Mesenchymal stem cell (in vitro differentiated cells and primary cell): ENCODE results near the gene FEM1B.

Source experiments
- DNase-seq: peaks from one replicate; pipeline ENCODE4 v3.0.0-alpha.2; 2013
- H2AFZ ChIP-seq: one replicate; pipeline ENCODE4 v1.6.1; 2013; ENCODE audit warnings: low read depth, mild to moderate bottlenecking, control low read depth, inconsistent platforms, low read length, moderate library complexity
- H2AK5ac ChIP-seq: 2 replicates; pipeline ENCODE4 v1.6.1; 2013; ENCODE audit warnings: low read length, moderate library complexity, mild to moderate bottlenecking, inconsistent platforms; ENCODE audit not compliant: severe bottlenecking
- H2BK120ac ChIP-seq: one replicate; pipeline ENCODE4 v1.6.1; 2013; ENCODE audit warnings: low read depth, mild to moderate bottlenecking, inconsistent platforms, low read length, moderate library complexity
- H2BK12ac ChIP-seq, 2 experiments: one replicate each; pipeline ENCODE4 v1.6.1; 2013; ENCODE audit warnings: inconsistent platforms in 2 of 2, low read length in 2 of 2, mild to moderate bottlenecking in 2 of 2, moderate library complexity in 2 of 2, control low read depth in 1 of 2
- H2BK15ac ChIP-seq: one replicate; pipeline ENCODE4 v1.6.1; 2013; ENCODE audit warnings: mild to moderate bottlenecking, low read depth, inconsistent platforms; ENCODE audit not compliant: poor library complexity, severe bottlenecking
- H2BK5ac ChIP-seq: 2 replicates; pipeline ENCODE4 v1.6.1; 2013; ENCODE audit warnings: low read depth, mild to moderate bottlenecking, low read length, control low read depth, inconsistent platforms; ENCODE audit not compliant: poor library complexity, severe bottlenecking
- H3K14ac ChIP-seq, 2 experiments: one replicate each; pipeline ENCODE4 v1.6.1; 2013; ENCODE audit warnings: inconsistent platforms in 2 of 2, low read length in 2 of 2, control low read depth in 1 of 2, mild to moderate bottlenecking in 1 of 2, moderate library complexity in 1 of 2
- H3K18ac ChIP-seq, 2 experiments: one replicate each; pipeline ENCODE4 v1.6.1; 2013; ENCODE audit warnings: inconsistent platforms in 2 of 2, low read length in 2 of 2, control low read depth in 1 of 2, low read depth in 1 of 2, mild to moderate bottlenecking in 1 of 2
- H3K23ac ChIP-seq, 2 experiments: one replicate each; pipeline ENCODE4 v1.6.1; 2013; ENCODE audit warnings: inconsistent platforms in 2 of 2, low read length in 2 of 2, mild to moderate bottlenecking in 2 of 2, moderate library complexity in 2 of 2, control low read depth in 1 of 2
- H3K27ac ChIP-seq: 2 replicates; pipeline ENCODE4 v1.5.1; 2013; ENCODE audit warnings: mild to moderate bottlenecking, moderate library complexity, low read length, control low read depth, inconsistent platforms; ENCODE audit not compliant: poor library complexity, severe bottlenecking
- H3K27me3 ChIP-seq, 2 experiments: 2 replicates each; pipeline versions ENCODE4 v1.6.1 to v1.7.0; 2013; ENCODE audit warnings: low read length in 2 of 2, mild to moderate bottlenecking in 2 of 2, moderate library complexity in 2 of 2, control low read depth in 1 of 2, inconsistent platforms in 1 of 2; ENCODE audit not compliant: control insufficient read depth in 1 of 2, insufficient read depth in 1 of 2
- H3K36me3 ChIP-seq, 2 experiments: 2 replicates each; pipeline versions ENCODE4 v1.6.1 to v1.7.0; 2013; ENCODE audit warnings: low read length in 2 of 2, control low read depth in 1 of 2, inconsistent platforms in 1 of 2, low read depth in 1 of 2, mild to moderate bottlenecking in 1 of 2; ENCODE audit not compliant: insufficient read depth in 2 of 2, control insufficient read depth in 1 of 2
- H3K4ac ChIP-seq, 2 experiments: one replicate each; pipeline ENCODE4 v1.6.1; 2013; ENCODE audit warnings: inconsistent platforms in 2 of 2, low read length in 2 of 2, mild to moderate bottlenecking in 2 of 2, moderate library complexity in 2 of 2, control low read depth in 1 of 2, low read depth in 1 of 2
- H3K4me1 ChIP-seq: 2 replicates; pipeline ENCODE4 v1.6.1; 2013; ENCODE audit warnings: low read depth, low read length, control low read depth; ENCODE audit not compliant: control insufficient read depth, insufficient read depth
- H3K4me2 ChIP-seq: 2 replicates; pipeline ENCODE4 v1.6.1; 2013; ENCODE audit warnings: low read length, mild to moderate bottlenecking, inconsistent platforms; ENCODE audit not compliant: poor library complexity, severe bottlenecking
- H3K4me3 ChIP-seq, 2 experiments: 2 replicates each; pipeline versions ENCODE4 v1.5.1 to v1.7.0; 2013; ENCODE audit warnings: low read length in 2 of 2, mild to moderate bottlenecking in 2 of 2, control low read depth in 1 of 2, low read depth in 1 of 2; ENCODE audit not compliant: insufficient read depth in 1 of 2
- H3K79me1 ChIP-seq: replicated peaks from 2 replicates; pipeline ENCODE4 v1.6.1; 2013; ENCODE audit warnings: mild to moderate bottlenecking, control low read depth, low read length, inconsistent platforms; ENCODE audit not compliant: poor library complexity, severe bottlenecking
- H3K9ac ChIP-seq: 2 replicates; pipeline ENCODE4 v1.7.0; 2013; ENCODE audit warnings: mild to moderate bottlenecking, low read length, moderate library complexity
- H3K9me3 ChIP-seq: 2 replicates; pipeline ENCODE4 v1.7.0; 2013; ENCODE audit warnings: mild to moderate bottlenecking, low read length; ENCODE audit not compliant: control insufficient read depth
- H4K8ac ChIP-seq: one replicate; pipeline ENCODE4 v1.6.1; 2013; ENCODE audit warnings: inconsistent platforms, mild to moderate bottlenecking, low read length, moderate library complexity
- H4K91ac ChIP-seq: one replicate; pipeline ENCODE4 v1.6.1; 2013; ENCODE audit warnings: mild to moderate bottlenecking, low read length, inconsistent platforms
- WGBS: methylation state at CpG from one replicate; pipeline ENCODE4 v1.1.7; 2013; ENCODE audit warnings: mixed read lengths; 5-methylcytosine and 5-hydroxymethylcytosine counted together

FEM1B gene

GRCh38 chr15:68264282-68264681, 13.3 kb upstream of the FEM1B start:
- Histone ChIP-seq H4K91ac (no peak overlapping the region), H4K8ac (no peak overlapping the region), H3K79me1 (no peaks in the 10 kb centered on the region), H3K4me2 (no peak overlapping the region), H2AK5ac (no peak overlapping the region), H3K18ac (no peak overlapping the region), H3K36me3 (no peaks in the 10 kb centered on the region), H2BK15ac (no peak overlapping the region), H2BK5ac (no peak overlapping the region), H2BK12ac (no peak overlapping the region), H3K14ac (no peak overlapping the region), H3K23ac (no peak overlapping the region), H3K27me3 (peaks cover 0 to 5% of the 10 kb centered on the region in 2 experiments), H3K27ac (no peak overlapping the region), H3K4me3 (no peak overlapping the region), H3K9ac (no peak overlapping the region), H2BK120ac (no peak overlapping the region), H2AFZ (no peak overlapping the region), H3K4me1 (no peaks in the 10 kb centered on the region), H3K9me3 (no peaks in the 10 kb centered on the region), H3K4ac (no peak overlapping the region)
- DNase-seq, result no peak
- WGBS, result 11% methylated on average over 2 of the region's 2 CpGs

DNA sequence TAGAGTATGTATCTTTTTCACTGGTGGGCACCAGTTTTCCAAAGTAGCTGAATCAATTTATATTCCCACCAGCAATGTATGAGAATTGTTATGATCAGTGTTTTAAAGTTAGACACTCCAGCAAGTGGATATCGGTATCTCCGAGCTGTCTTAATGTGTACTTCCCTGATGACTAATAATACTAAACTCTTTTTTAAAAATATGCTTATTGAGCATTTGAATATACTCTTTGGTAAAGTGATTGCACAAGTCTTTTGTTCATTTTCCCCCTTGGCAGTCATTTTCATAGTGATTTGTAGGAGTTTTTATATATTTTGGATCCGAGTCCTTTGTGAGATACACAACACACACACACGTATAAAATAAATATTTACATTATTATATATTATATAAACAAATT, 12.5 kb upstream of the FEM1B start:
- H3K9me3 ChIP-seq, result no peaks in the 10 kb centered on the region
- H3K4me2 ChIP-seq, result no peak overlapping the region
- no peak for DNase-seq
- H3K4ac ChIP-seq, result no peak overlapping the region
- no peaks in the 10 kb centered on the region for H3K79me1 ChIP-seq
- no peak overlapping the region for H2AK5ac ChIP-seq
- no peak overlapping the region for H4K8ac ChIP-seq
- H4K91ac ChIP-seq, result no peak overlapping the region
- no peak overlapping the region for H3K14ac ChIP-seq
- no peak overlapping the region for H3K9ac ChIP-seq
- no CpG with 5 or more reads among the region's 4 CpGs for WGBS
- no peak overlapping the region for H2BK5ac ChIP-seq
- no peaks in the 10 kb centered on the region for H3K36me3 ChIP-seq
- no peak overlapping the region for H2BK15ac ChIP-seq
- H3K27ac ChIP-seq, result no peak overlapping the region
- H3K4me1 ChIP-seq, result no peaks in the 10 kb centered on the region
- H2BK120ac ChIP-seq, result no peak overlapping the region
- no peak overlapping the region for H3K4me3 ChIP-seq
- H2BK12ac ChIP-seq, result no peak overlapping the region
- H3K18ac ChIP-seq, result no peak overlapping the region
- no peak overlapping the region for H2AFZ ChIP-seq
- H3K27me3 ChIP-seq, result peaks cover 0 to 5% of the 10 kb centered on the region in 2 experiments
- H3K23ac ChIP-seq, result no peak overlapping the region

- WGBS, result 97% methylated on average over 3 of the region's 3 CpGs
- no peaks in the 10 kb centered on the region for H3K4me1 ChIP-seq
These were observed 11.9 kb upstream of the FEM1B start for GRCh38 chr15:68265674-68266073.

GRCh38 chr15:68268405-68268804, 9.1 kb upstream of the FEM1B start:
- no peak overlapping the region for H2BK12ac ChIP-seq
- H3K9me3 ChIP-seq, result no peaks in the 10 kb centered on the region
- H3K4me1 ChIP-seq, result peaks cover 8% of the 10 kb centered on the region
- H3K4me2 ChIP-seq, result no peak overlapping the region
- H3K4me3 ChIP-seq, result no peak overlapping the region
- no peaks in the 10 kb centered on the region for H3K36me3 ChIP-seq
- H4K8ac ChIP-seq, result no peak overlapping the region
- H3K14ac ChIP-seq, result no peak overlapping the region
- no peak overlapping the region for H3K23ac ChIP-seq
- H3K18ac ChIP-seq, result no peak overlapping the region
- no peak overlapping the region for H2BK15ac ChIP-seq
- no peak overlapping the region for H3K9ac ChIP-seq
- no peak overlapping the region for H2AFZ ChIP-seq
- H3K4ac ChIP-seq, result no peak overlapping the region
- no peak overlapping the region for H2BK5ac ChIP-seq
- no peak overlapping the region for H2BK120ac ChIP-seq
- H3K79me1 ChIP-seq, result no peaks in the 10 kb centered on the region
- DNase-seq, result no peak
- no peak overlapping the region for H2AK5ac ChIP-seq
- WGBS, result no CpG with 5 or more reads among the region's 3 CpGs
- no peak overlapping the region for H3K27ac ChIP-seq
- peaks cover 0 to 5% of the 10 kb centered on the region in 2 experiments for H3K27me3 ChIP-seq
- no peak overlapping the region for H4K91ac ChIP-seq

More at GRCh38 chr15:68265674-68266073, 11.9 kb upstream of the FEM1B start:
- no peaks in the 10 kb centered on the region for H3K79me1 ChIP-seq
- no peak overlapping the region for H3K9ac ChIP-seq
- no peaks in the 10 kb centered on the region for H3K9me3 ChIP-seq
- H4K91ac ChIP-seq, result no peak overlapping the region
- H2BK12ac ChIP-seq, result no peak overlapping the region
- H2BK5ac ChIP-seq, result no peak overlapping the region
- no peaks in the 10 kb centered on the region for H3K36me3 ChIP-seq
- no peak overlapping the region for H2AFZ ChIP-seq
- peaks cover 0 to 5% of the 10 kb centered on the region in 2 experiments for H3K27me3 ChIP-seq
- DNase-seq, result no peak
- no peak overlapping the region for H3K23ac ChIP-seq
- no peak overlapping the region for H3K27ac ChIP-seq
- no peak overlapping the region for H2AK5ac ChIP-seq
- no peak overlapping the region for H3K14ac ChIP-seq
- no peak overlapping the region for H3K4me3 ChIP-seq
- H3K4me2 ChIP-seq, result no peak overlapping the region
- H4K8ac ChIP-seq, result no peak overlapping the region
- H2BK120ac ChIP-seq, result no peak overlapping the region
- H2BK15ac ChIP-seq, result no peak overlapping the region
- H3K4ac ChIP-seq, result no peak overlapping the region
- no peak overlapping the region for H3K18ac ChIP-seq
